ENCODE measurements around the gene NFIC.

The NFIC gene

GRCh38 chr19:3479834-3480215 is 113.4 kb downstream of the NFIC start:
- in situ Hi-C loops (cut with MboI; ENCODE audit: low sequenced_read_pairs), result loop anchor here (5.0 kb wide), 1 partner anchor 153 kb away; no protein-coding TSS in a partner anchor

GRCh38 chr19:3480383-3481091 is 114.2 kb downstream of the NFIC start, which contains the start of gene SMIM24:
SMIM24 (minus strand) TSS chr19:3480525; CDS start chr19:3480463, 62 bp downstream.
- in situ Hi-C loops (cut with MboI; ENCODE audit: low sequenced_read_pairs), result loop anchor here (5.0 kb wide), 1 partner anchor 153 kb away; no protein-coding TSS in a partner anchor

GRCh38 chr19:3481241-3482090 is 115.1 kb downstream of the NFIC start:
- in situ Hi-C loops (cut with MboI; ENCODE audit: low sequenced_read_pairs), result loop anchor here (5.0 kb wide), 1 partner anchor 154 kb away; no protein-coding TSS in a partner anchor

- in situ Hi-C loops (cut with MboI; ENCODE audit: low sequenced_read_pairs), result loop anchor here (5.0 kb wide), 1 partner anchor 155 kb away; no protein-coding TSS in a partner anchor
These were observed 116.3 kb downstream of the NFIC start for GRCh38 chr19:3482507-3483225.

- in situ Hi-C loops (cut with MboI; ENCODE audit: low sequenced_read_pairs), result loop anchor here (5.0 kb wide), 1 partner anchor 156 kb away; no protein-coding TSS in a partner anchor
These were observed 116.8 kb downstream of the NFIC start, which contains the start of gene SMIM44 for GRCh38 chr19:3483226-3483628. SMIM44 (minus strand) TSS chr19:3483441; CDS start chr19:3483403, 38 bp downstream.

GRCh38 chr19:3491396-3492119 is 125.2 kb downstream of the NFIC start:
- in situ Hi-C loops (cut with MboI; ENCODE audit: low sequenced_read_pairs), result no loop called here

GRCh38 chr19:3492131-3492839 is 125.9 kb downstream of the NFIC start:
- in situ Hi-C loops (cut with MboI; ENCODE audit: low sequenced_read_pairs), result no loop called here

- in situ Hi-C loops (cut with MboI; ENCODE audit: low sequenced_read_pairs), result no loop called here
These were observed 126.5 kb downstream of the NFIC start for GRCh38 chr19:3492919-3493318.

- in situ Hi-C loops (cut with MboI; ENCODE audit: low sequenced_read_pairs), result no loop called here
These were observed 127.3 kb downstream of the NFIC start for GRCh38 chr19:3493651-3494050.

- in situ Hi-C loops (cut with MboI; ENCODE audit: low sequenced_read_pairs), result no loop called here
These were observed 127.7 kb downstream of the NFIC start for GRCh38 chr19:3494051-3494450.

GRCh38 chr19:3494559-3494958 is 128.2 kb downstream of the NFIC start:
- in situ Hi-C loops (cut with MboI; ENCODE audit: low sequenced_read_pairs), result no loop called here

- in situ Hi-C loops (cut with MboI; ENCODE audit: low sequenced_read_pairs), result no loop called here
These were observed 130.2 kb downstream of the NFIC start for GRCh38 chr19:3496392-3497273.

- in situ Hi-C loops (cut with MboI; ENCODE audit: low sequenced_read_pairs), result no loop called here
These were observed 131.6 kb downstream of the NFIC start for GRCh38 chr19:3497757-3498520.

GRCh38 chr19:3499738-3500428 is 133.5 kb downstream of the NFIC start:
- in situ Hi-C loops (cut with MboI; ENCODE audit: low sequenced_read_pairs), result no loop called here

- in situ Hi-C loops (cut with MboI; ENCODE audit: low sequenced_read_pairs), result no loop called here
These were observed 134.2 kb downstream of the NFIC start, which contains the start of gene DOHH for GRCh38 chr19:3500429-3501101. DOHH (minus strand) TSS chr19:3500674; CDS start chr19:3496814, 3,860 bp downstream.

GRCh38 chr19:3501780-3502179 is 135.4 kb downstream of the NFIC start:
- in situ Hi-C loops (cut with MboI; ENCODE audit: low sequenced_read_pairs), result no loop called here
